PC-9 (cell line): ENCODE measurements around the gene PON3. TPM values are rescaled to one million over a fixed set of nuclear protein-coding genes. Genes with fewer than 3 reads are reported as not detected.

Experiments used
- BruUV-seq: library from RNA; stranded (reverse); fragments of 400-500 nt; replicated peaks from 2 replicates; lab custom pipeline; 2021; lab: Mats Ljungman, UMichigan
- CTCF ChIA-PET: fragments of 300-600 bp; sonication (Branson Sonifier 250); formaldehyde crosslinking; loops from one replicate; lab custom pipeline; 2022; ENCODE audit warnings: antibody characterized with exemption; lab: Charles Lee
- POLR2A ChIA-PET: fragments of 300-600 bp; sonication (Branson Sonifier 250); formaldehyde crosslinking; loops from one replicate; lab custom pipeline; 2022; ENCODE audit warnings: antibody characterized with exemption; ENCODE audit not compliant: unreplicated experiment; lab: Charles Lee
- DNase-seq, 2 experiments: peaks; one replicate each; pipeline versions ENCODE4 v3.0.0 to v3.0.0-alpha.2; 2015 to 2022; ENCODE audit warnings: mixed read lengths in 1 of 2
- H2AFZ ChIP-seq: fragments of 200-600 bp; sonication (generic); 2 replicates; pipeline ENCODE4 v1.8.1; 2017; ENCODE audit warnings: antibody characterized with exemption
- H3F3A ChIP-seq: fragments of 200-600 bp; sonication (generic); 2 replicates; pipeline ENCODE4 v1.8.1; 2017; ENCODE audit warnings: antibody characterized with exemption, mild to moderate bottlenecking, low read depth; ENCODE audit not compliant: insufficient read depth
- H3K27ac ChIP-seq: fragments of 200-600 bp; sonication (generic); 2 replicates; pipeline ENCODE4 v1.6.1; 2016; ENCODE audit warnings: mixed run types
- H3K27me3 ChIP-seq: fragments of 200-600 bp; sonication (generic); 2 replicates; pipeline ENCODE4 v1.6.1; 2016; ENCODE audit warnings: low read depth, mixed run types; ENCODE audit not compliant: insufficient read depth
- H3K36me3 ChIP-seq: fragments of 200-600 bp; sonication (generic); 2 replicates; pipeline ENCODE4 v1.6.1; 2016; ENCODE audit warnings: low read depth, mixed run types
- H3K4me1 ChIP-seq: fragments of 200-600 bp; sonication (generic); replicated peaks from 2 replicates; pipeline ENCODE4 v1.6.1; 2016; ENCODE audit warnings: mixed run types; ENCODE audit not compliant: insufficient read depth
- H3K4me2 ChIP-seq: fragments of 200-600 bp; sonication (generic); 2 replicates; pipeline ENCODE4 v1.6.1; 2017; ENCODE audit warnings: mixed run types
- H3K4me3 ChIP-seq: fragments of 200-600 bp; sonication (generic); 2 replicates; pipeline ENCODE4 v1.6.1; 2016; ENCODE audit warnings: mixed run types
- H3K79me2 ChIP-seq: fragments of 200-600 bp; sonication (generic); 2 replicates; pipeline ENCODE4 v1.6.1; 2017; ENCODE audit warnings: low read depth, mixed run types
- H3K9me2 ChIP-seq: fragments of 200-600 bp; sonication (generic); 2 replicates; pipeline ENCODE4 v1.8.1; 2017; ENCODE audit warnings: mild to moderate bottlenecking; ENCODE audit not compliant: insufficient read depth
- H3K9me3 ChIP-seq: fragments of 200-600 bp; sonication (generic); 2 replicates; pipeline ENCODE4 v1.8.1; 2016; ENCODE audit warnings: low read depth; ENCODE audit not compliant: insufficient read depth
- H4K20me1 ChIP-seq: fragments of 200-600 bp; sonication (generic); 2 replicates; pipeline ENCODE4 v1.8.1; 2017; ENCODE audit not compliant: insufficient read depth
- EZH2 ChIP-seq: fragments of 200-600 bp; sonication (generic); IDR thresholded peaks from 2 replicates; pipeline ENCODE4 v1.8.0; 2017; ENCODE audit warnings: antibody characterized with exemption, low read depth
- intact Hi-C: fragments of 100-400 bp; cut with micrococcal nuclease; formaldehyde crosslinking; loops from one replicate; pipeline ENCODE4 v1.10.0; 2022; ENCODE audit not compliant: unreplicated experiment
- total RNA-seq: library from RNA; stranded (reverse); gene quantifications from 2 replicates; pipeline ENCODE4 v1.2.3, GENCODE V29; 2021
- TF ChIP-seq, protein P1 (sequence below): fragments of 200-600 bp; sonication (generic); conservative IDR thresholded peaks from 2 replicates; pipeline ENCODE4 v1.6.1; 2017; ENCODE audit warnings: mixed run types, antibody characterized with exemption, mild to moderate bottlenecking, moderate library complexity

The PON3 gene
- total RNA-seq, 1 experiment from 2014 or later: 0.85 TPM

DNA sequence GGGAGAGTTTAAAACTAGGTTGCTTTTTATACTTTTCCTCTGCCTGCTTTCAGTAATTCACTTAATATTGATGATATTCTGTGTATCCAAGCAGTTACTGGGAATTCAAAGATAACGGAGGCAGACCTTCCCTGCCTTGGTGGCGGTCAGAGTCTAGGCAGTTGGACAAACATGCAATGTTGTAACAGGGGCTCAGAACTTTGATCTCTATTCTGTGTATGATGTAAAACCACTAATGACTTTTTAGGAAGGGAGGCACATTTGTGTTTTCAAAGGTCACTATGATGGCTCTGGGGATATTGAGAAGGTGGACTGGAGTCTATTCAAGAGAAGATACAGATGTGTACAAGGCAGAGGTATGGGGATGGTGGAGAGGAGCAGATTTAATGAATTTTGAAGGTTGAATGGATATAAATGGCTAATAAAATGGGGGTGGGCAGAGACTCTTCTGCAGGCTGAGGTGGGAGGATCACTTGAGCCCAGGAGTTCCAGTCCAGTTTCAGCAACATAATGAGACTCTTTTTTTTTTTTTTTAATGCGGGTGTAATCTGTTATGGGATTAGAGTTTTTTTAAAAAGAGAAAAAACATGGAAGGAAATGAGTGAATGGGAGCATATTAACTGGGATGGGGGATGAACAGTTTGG is 44.3 kb upstream of the PON3 start:
- TF ChIP-seq, protein P1, sequence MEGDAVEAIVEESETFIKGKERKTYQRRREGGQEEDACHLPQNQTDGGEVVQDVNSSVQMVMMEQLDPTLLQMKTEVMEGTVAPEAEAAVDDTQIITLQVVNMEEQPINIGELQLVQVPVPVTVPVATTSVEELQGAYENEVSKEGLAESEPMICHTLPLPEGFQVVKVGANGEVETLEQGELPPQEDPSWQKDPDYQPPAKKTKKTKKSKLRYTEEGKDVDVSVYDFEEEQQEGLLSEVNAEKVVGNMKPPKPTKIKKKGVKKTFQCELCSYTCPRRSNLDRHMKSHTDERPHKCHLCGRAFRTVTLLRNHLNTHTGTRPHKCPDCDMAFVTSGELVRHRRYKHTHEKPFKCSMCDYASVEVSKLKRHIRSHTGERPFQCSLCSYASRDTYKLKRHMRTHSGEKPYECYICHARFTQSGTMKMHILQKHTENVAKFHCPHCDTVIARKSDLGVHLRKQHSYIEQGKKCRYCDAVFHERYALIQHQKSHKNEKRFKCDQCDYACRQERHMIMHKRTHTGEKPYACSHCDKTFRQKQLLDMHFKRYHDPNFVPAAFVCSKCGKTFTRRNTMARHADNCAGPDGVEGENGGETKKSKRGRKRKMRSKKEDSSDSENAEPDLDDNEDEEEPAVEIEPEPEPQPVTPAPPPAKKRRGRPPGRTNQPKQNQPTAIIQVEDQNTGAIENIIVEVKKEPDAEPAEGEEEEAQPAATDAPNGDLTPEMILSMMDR: no peak
- TF ChIP-seq EZH2: no peak
- DNase-seq: no peak
- no peaks in the 10 kb centered on the region for H3K9me3 ChIP-seq
- ChIA-PET POLR2A (no interaction called here), CTCF (no interaction called here)
- H3K9me2 ChIP-seq: no peaks in the 10 kb centered on the region
- H3F3A ChIP-seq: no peaks in the 10 kb centered on the region
- H3K4me1 ChIP-seq: no peaks in the 10 kb centered on the region
- H3K27me3 ChIP-seq: no peaks in the 10 kb centered on the region
- no peak overlapping the region for H2AFZ ChIP-seq
- H3K36me3 ChIP-seq: no peaks in the 10 kb centered on the region
- BruUV-seq: no TSS peak
- no peaks in the 10 kb centered on the region for H3K79me2 ChIP-seq
- no peaks in the 10 kb centered on the region for H4K20me1 ChIP-seq
- intact Hi-C loops: no loop called here
- no peak overlapping the region for H3K27ac ChIP-seq
- H3K4me3 ChIP-seq: no peak overlapping the region
- H3K4me2 ChIP-seq: no peak overlapping the region

DNA sequence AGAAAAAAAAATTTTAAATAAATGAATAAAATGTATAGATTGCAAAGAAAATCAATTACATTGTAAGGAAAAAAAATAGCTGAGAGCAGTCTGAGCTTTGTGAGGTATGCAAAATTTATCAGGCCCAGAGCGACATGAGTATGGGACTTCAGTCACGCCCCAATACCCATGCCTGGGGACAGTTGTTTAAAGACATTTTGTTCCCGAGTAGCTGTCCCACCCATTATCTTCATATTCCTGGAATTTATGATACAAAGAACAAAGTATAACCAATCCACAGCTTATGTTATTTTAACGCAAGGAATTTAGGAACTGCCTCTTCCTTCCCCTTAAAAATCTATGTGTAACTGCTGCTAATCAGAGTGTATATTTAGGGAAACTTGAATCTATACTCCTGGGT is 40.2 kb upstream of the PON3 start:
- H3K4me3 ChIP-seq: no peak overlapping the region
- H3K79me2 ChIP-seq: 0 out of 2 replicates have a peak, but pooled peaks cover 2% of the 10 kb centered on the region
- no peak for DNase-seq
- no peak overlapping the region for H2AFZ ChIP-seq
- POLR2A ChIA-PET: no interaction called here
- intact Hi-C loops: no loop called here
- H3F3A ChIP-seq: no peaks in the 10 kb centered on the region; the same call in 1 of the 2 replicates
- H3K27ac ChIP-seq: no peak overlapping the region
- H3K27me3 ChIP-seq: no peaks in the 10 kb centered on the region
- H3K4me2 ChIP-seq: no peak overlapping the region
- CTCF ChIA-PET: no interaction called here
- no peaks in the 10 kb centered on the region for H4K20me1 ChIP-seq
- no peaks in the 10 kb centered on the region for H3K9me2 ChIP-seq
- no peak for TF ChIP-seq EZH2
- TF ChIP-seq, protein P1: no peak
- peaks cover 6% of the 10 kb centered on the region; the same call in 1 of the 2 replicates for H3K4me1 ChIP-seq
- BruUV-seq: no TSS peak
- H3K36me3 ChIP-seq: no peaks in the 10 kb centered on the region
- H3K9me3 ChIP-seq: no peaks in the 10 kb centered on the region

DNA sequence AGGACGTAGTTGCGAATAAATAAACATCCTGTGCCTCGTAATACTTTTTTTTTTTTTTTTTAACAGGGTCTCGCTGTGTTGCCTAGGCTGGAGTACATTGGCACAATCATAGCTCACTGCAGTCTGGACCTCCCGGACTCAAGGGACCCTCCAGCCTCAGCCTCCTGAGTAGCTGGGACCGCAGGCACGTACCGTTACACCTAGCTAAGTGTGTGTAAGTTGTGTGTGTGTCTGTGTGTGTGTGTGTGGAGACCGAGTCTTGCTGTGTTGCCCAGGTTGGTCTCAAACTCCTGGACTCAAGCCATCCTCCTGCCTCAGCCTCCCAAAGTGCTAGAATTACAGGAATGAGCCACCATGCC is 39.2 kb upstream of the PON3 start:
- Histone ChIP-seq H3K4me2 (peak overlapping the region; percentile 84), H3K79me2 (0 out of 2 replicates have a peak, but pooled peaks cover 4% of the 10 kb centered on the region), H3K4me3 (peak overlapping the region; percentile 69), H3K9me2 (no peaks in the 10 kb centered on the region), H3F3A (no peaks in the 10 kb centered on the region; the same call in 1 of the 2 replicates), H3K27me3 (no peaks in the 10 kb centered on the region), H3K36me3 (no peaks in the 10 kb centered on the region), H4K20me1 (no peaks in the 10 kb centered on the region), H3K9me3 (no peaks in the 10 kb centered on the region), H3K4me1 (peaks cover 11% of the 10 kb centered on the region), H2AFZ (peak overlapping the region; percentile 90), H3K27ac (peak overlapping the region; percentile 46; the same call in 1 of the 2 replicates)
- TSS peak; percentile 83 for BruUV-seq
- CTCF ChIA-PET: interaction anchor here (0.6 to 0.7 kb wide), 2 partner anchors 58 to 776 kb away, joined by 3 to 4 read pairs; no protein-coding TSS in a partner anchor
- no peak for DNase-seq
- intact Hi-C loops: no loop called here
- TF ChIP-seq, protein P1: no peak
- no peak for TF ChIP-seq EZH2
- POLR2A ChIA-PET: interaction anchor here (0.6 kb wide), 1 partner anchor 1683 kb away, joined by 3 read pairs; no protein-coding TSS in a partner anchor
